CD4-positive, alpha-beta T cell treated with Interleukin-15 for 1 hour (primary cell): ENCODE measurements around the gene KIF17.
"Not testable (repeated sequence)": the region's sequence is repeated elsewhere in the genome, so short reads cannot be mapped to it uniquely, and the experiment has no call there.

Experiments used
- DNase-seq: peaks from one replicate; pipeline ENCODE4 v3.0.0-alpha.2; 2020

Gene KIF17

GRCh38 chr1:20685099-20685662 lies 32.6 kb downstream of the KIF17 start:
- no peak for DNase-seq

DNA sequence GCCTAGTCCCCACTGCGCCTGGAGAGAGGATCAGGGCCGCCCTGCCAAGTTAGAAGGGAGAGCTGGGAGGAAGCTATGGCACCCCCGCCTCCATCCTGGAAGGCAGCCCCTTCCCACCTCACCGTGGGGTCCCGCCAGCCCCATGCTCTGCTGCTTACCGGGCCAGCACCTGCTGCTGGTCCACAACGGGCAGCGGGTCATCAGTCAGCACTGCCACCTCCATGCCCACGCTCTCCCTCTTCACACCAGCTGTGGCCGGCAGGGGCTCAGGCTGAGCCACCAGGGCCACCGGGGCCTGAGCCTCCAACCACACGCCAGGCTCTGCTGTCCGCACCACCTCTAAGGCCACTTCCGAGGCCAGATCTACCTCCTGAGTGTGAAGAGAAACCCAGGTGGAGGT lies 33.2 kb downstream of the KIF17 start:
- no peak for DNase-seq

DNA sequence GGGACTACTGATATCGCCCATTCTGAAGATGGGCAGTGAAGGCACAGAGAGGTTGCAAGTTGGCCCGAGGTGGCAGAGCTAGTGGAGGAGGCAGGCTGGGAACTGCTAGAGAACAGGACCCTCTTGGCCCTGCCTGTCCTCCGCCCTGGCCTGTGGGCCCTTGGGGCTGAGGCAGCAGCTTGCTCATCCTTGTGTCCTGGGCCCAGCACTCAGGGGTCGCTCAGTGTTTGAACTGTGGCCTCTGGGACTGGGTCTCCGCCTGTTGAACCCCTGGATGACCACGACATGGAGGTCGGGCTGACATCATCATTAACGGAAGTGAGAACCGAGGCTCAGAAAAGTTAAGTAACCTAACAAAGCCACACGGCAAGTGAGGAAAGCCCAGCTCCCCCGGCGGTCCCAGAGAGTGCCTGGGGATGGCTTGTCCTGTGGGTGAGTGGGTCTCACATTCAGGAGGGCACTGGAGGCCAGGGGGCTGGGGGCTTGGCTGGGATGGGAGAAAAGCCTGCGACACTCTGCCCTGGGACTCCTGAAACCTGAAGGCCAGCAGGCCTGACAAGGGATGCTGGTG lies 33.7 kb downstream of the KIF17 start:
- no peak for DNase-seq

DNA sequence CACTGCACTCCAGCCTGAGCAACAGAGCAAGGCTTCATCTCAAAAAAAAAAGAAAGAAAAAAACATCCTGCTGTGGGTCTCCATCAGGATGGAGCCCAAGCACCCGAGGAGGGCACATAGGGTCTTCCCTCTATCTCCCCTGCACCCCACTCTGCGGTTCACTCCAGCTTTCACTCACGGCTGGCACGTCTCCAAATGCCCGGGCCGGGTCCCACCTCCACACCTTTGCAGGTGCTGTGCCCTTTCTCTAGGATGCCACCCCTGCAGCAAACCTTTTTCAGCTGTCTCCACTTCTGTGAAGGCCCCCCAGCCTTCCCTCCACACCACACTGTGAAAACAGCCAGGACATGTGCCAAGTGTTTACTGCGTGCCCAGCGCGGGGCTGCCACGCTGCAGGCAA lies 34.2 kb downstream of the KIF17 start:
- no peak for DNase-seq

DNA sequence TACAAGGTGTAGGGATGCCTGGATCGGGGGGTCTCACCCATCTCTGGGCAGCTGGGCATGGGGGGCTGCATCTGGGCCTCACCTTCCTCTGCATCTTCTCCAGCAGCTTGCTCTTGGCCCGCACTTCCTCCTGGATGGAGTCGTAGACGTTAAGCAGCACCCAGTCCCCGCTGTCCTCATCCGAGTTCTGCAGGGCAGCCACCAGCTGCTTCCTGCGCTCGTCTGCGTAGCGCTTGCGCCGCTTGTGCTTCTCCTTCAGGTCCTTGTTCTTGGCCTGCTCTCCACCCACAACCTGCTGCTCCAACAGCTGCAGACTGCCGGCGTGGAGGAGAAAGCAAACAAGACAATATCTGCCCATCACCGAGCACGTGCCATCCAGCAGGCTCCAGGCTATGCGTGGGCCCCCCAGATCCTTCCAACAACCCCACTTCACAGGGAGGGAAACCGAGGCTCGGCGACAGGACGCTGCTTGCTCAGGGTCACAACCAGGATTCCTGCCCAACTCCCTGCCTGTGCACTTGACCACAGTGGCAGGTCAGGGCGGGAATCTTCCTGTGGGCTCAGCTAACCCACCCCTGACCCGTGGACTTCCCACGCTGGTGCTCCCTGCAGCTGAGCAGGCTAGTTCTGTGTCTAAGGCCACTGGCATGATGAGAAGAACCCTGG lies 35.1 kb downstream of the KIF17 start:
- no peak for DNase-seq

- no peak for DNase-seq
Observed at GRCh38 chr1:20681999-20682398, 35.8 kb downstream of the KIF17 start.

- no peak for DNase-seq
Observed at GRCh38 chr1:20680269-20680668, 37.5 kb downstream of the KIF17 start.

DNA sequence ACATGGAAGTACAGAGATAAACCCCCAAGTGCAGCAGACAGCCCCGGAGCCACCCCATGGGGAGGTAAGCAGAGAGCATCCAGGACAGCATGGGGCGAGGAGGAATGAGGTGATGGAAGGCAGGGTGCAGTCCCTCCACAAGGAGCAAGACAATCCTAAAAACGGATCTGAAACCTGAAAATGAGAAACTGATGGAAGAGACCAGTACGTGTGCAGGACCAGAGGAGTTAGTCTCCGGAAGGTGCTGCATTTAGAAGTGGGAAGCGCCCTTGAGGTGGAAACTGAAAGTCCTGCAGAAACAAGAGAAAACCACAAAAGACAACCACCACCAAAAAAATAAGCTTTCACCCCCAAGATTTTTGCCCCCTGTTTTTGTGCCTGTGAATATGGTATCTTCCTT lies 39.2 kb downstream of the KIF17 start:
- no peak for DNase-seq

- DNase-seq, result not testable (repeated sequence)
Observed at GRCh38 chr1:20673626-20674025, 44.2 kb downstream of the KIF17 start.

GRCh38 chr1:20672265-20672632 lies 45.6 kb downstream of the KIF17 start:
- no peak for DNase-seq

DNA sequence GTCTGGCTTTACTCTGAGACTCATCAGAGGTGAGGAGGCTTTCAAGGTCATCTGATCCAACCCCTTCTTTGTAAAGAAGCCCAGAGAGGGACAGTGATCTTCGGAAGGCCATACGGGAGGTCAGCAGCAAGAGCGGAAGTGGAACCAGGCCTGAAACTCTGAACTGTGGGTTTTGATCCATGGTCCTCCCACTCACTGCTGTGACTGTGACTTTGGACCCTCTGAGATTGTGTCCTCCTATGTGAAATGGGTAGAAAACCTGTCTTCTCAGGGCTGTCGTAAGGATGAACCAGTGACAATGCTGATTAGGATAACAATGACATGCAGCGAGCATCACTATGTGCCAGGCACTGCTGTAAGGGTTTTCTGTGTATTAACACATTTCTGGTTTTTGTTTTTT lies 46.9 kb downstream of the KIF17 start:
- DNase-seq, result no peak

- DNase-seq, result no peak
Observed at GRCh38 chr1:20668581-20668980, 49.2 kb downstream of the KIF17 start.

GRCh38 chr1:20666804-20667203 lies 51.0 kb downstream of the KIF17 start:
- no peak for DNase-seq

GRCh38 chr1:20666146-20666545 lies 51.7 kb downstream of the KIF17 start:
- DNase-seq, result no peak

DNA sequence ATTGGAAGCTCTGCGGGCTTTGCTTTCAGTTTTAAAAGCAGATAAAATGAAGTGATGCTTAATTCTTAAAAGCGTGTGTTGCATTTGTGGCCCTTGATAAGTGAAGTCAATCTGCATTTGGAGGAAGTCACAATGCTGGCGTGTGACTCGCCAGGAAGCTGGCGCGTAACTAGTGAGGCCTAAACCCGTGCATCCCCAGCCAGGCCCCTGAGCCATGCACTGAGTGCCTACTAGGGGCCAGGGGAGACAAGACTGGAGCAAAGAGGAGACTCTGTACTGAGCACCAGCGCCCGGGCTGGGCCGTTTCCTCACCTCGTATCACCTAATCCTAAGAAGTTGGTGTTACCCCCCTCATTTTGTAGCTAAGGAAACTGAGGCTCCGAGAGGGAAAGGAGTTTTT lies 52.1 kb downstream of the KIF17 start:
- no peak for DNase-seq

- no peak for DNase-seq
Observed at GRCh38 chr1:20663969-20664715, 53.7 kb downstream of the KIF17 start.

- no peak for DNase-seq
Observed at GRCh38 chr1:20663365-20663764, 54.4 kb downstream of the KIF17 start.

DNA sequence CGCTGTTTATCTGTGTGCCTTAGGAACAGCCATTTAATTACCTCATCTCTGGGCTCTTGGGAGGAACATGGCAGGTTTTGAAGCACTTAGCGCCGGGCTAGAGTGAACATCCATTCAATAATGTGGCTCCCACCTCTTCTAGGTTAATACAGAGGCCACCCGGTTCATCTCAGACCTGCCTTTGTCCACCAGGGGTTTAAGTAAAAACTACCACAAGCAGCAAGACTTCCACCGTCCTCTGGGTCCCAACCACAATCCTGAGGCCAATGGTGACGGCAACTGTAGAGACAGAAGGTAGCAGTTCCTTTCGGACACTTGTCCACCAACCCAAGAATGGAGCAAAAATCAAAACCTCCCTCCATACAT lies 55.7 kb downstream of the KIF17 start:
- no peak for DNase-seq

DNA sequence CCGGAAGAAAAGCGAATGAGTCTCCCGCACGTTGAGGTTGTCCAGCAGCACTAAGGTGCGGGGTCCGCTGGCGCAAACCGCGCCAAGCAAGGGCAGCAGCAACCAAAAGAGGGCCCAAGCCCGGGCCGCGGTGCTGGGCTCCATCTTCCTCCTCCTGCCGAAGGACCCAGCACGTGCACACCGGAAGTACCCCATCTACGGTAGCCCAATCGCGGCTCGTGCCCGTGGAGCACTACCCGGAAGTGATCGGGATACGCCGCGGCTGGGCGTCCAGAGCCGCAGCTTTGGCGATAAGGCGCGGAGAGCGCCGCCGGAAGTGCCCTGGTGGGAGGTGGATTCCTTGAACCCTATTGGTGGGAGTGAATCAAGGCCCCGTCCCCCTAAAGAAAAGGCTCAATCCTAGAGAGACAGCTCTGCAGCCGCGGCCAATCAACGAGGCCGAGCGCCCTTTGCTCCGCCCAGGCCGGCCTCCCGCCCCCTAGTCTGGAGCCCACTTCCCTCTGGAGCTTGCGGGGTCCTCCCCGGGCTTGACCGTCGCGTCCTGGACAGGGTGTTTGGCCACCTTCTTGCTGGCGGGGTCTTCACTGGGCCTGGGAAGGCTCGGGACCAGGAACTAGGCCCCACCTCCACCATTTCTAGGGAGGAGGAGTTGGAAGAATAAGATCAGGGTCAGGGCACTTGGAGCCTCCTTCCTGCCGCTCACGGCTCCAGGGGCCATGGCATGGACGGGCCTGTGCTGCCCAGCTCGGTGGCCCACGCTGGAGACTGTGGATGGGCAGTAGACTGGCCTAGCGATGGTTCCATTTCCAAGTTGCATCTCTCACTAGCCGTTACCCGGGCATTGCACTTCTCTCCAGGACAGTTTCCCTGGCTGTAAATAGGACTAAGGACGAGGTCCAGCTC lies 56.3 kb downstream of the KIF17 start, which contains the start of gene DDOST:
Gene DDOST (minus strand): TSS at position 163 of the 903 bp plus-strand sequence. CDS start 19 bp downstream, at position 144.
- DNase-seq, result peak; percentile 96

DNA sequence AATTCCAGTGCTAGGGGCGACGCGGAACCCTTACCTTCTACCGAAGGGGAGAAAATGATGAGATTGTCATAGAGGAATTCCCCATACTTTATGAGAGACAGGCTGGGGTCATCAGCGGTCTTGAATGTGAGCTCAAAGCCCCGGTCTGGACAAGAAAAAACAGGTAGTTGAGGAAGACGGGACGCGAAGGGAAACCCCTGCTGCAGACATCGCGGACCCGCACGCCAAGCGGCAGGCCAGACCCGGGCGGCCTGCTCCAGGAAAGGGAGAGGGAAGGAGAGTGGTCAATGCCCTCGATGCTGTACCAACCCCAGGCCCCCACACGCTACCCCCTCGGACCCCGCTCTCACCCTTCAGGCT lies 57.0 kb downstream of the KIF17 start:
- no peak for DNase-seq

DNA sequence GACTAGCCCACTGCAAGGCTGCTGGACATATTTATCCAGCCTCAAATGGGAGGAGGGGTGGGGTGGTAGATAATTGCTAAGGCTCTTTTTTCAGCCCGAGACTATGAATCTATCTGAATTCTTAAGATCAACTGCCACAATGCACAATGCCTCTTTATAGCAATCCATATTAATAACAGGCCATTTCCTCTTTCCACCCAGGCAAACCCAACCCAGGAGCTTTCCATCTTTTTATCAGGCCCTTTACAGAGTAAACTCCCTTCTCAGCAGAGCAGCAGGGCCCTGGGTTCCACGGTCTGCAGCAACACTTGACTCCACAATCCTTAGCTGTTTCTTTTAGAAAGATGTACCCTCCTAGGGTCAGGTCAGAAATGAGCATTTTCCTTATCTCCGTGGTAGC lies 57.4 kb downstream of the KIF17 start:
- no peak for DNase-seq

- no peak for DNase-seq
Observed at GRCh38 chr1:20658166-20658915, 59.5 kb downstream of the KIF17 start.
